Measurements from ENCODE around the gene TNP2.

- no peak for TF ChIP-seq CTCF (IDR thresholded peaks at IDR 0.05 in 2 of 3, conservative IDR thresholded peaks at IDR 0.05 in 1 of 3; ENCODE audit: borderline replicate concordance in 1 of 3, insufficient read depth in 1 of 3, low read depth in 2 of 3, low read length in 2 of 3)
- no peak for TF ChIP-seq EZH2phosphoT487 (IDR thresholded peaks at IDR 0.05; ENCODE audit: borderline replicate concordance)
- no peak for TF ChIP-seq POLR2A (IDR thresholded peaks at IDR 0.05; ENCODE audit: borderline replicate concordance, extremely low read depth, insufficient read depth, insufficient read length)
- TF ChIP-seq POLR2AphosphoS5 (IDR thresholded peaks at IDR 0.05; ENCODE audit: low read depth, low read length) = no peak
- TF ChIP-seq, protein P1, sequence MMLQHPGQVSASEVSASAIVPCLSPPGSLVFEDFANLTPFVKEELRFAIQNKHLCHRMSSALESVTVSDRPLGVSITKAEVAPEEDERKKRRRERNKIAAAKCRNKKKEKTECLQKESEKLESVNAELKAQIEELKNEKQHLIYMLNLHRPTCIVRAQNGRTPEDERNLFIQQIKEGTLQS (IDR thresholded peaks at IDR 0.05) = no peak
- TF ChIP-seq ZNF274 (IDR thresholded peaks at IDR 0.05; ENCODE audit: low read depth, low read length) = no peak
Measured at GRCh38 chr16:11298143-11298900, 29.2 kb upstream of the TNP2 start.
